ENCODE measurements around the gene KAT7.
A peak's percentile ranks its signal among the peaks of the same experiment; 100 is the strongest.

The KAT7 gene

DNA sequence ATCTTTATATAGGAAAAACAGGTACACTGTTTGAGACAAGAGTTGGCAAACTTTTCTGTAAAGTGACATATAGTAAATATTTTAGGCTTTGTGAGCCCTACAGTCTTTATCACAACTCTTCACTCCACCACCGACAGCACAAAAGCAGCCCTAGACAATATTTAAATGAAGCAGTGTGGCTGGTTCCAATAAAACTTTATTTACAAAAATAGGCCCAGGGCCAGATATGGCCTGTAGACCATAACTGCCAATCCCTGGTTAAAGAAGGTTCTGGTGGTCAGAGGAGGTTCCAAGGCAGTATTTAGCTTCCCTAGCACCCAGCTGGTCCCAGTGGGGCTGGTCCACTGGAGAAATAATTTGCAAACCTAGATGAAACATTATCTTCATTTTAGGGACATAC lies 28.2 kb upstream of the KAT7 start:
- no peak for DNase-seq (ENCODE audit: low read depth, low spot score)
- H3K27ac ChIP-seq, result no peak overlapping the region

GRCh38 chr17:49760932-49761558 lies 27.4 kb upstream of the KAT7 start:
- no peak for DNase-seq (ENCODE audit: low read depth, low spot score)
- H3K27ac ChIP-seq, result no peak overlapping the region

DNA sequence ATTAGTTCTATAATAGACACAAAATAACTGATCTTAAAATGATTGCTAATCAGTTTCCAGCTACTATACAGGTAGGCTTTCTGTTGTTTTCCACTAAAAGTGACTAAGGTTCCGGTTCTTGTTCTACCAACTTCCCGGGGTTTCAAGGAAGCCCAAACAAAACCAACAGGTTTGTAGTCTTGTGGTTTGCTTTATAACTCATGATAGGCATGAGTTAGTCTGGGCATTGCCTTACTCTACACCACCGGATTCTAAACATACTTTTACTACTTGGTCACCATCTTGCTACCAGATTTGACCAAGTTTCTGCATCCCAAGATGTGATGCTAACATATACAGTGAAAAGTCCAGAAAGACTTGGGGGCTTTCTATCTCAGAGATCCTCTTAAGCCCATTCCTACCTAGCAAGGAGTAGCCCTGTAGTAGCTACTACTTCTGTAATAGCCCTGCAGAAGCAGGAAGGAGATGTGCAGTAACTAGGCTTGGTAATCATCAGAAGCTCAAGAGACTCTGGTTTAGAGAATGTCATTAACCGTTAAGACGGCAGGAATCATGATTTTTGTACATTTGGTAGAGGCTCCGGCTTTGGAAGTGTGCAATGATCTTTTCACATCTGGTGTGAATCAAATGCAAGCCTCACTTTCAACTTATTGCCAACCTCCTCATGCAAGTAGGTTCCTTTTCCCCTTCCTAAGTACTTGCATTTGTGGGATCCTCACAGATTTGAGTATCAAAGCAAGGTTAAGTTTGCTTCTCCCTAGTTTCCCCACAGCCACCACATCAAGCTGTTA lies 26.1 kb upstream of the KAT7 start:
- H3K27ac ChIP-seq, result peak overlapping the region; percentile 14

DNA sequence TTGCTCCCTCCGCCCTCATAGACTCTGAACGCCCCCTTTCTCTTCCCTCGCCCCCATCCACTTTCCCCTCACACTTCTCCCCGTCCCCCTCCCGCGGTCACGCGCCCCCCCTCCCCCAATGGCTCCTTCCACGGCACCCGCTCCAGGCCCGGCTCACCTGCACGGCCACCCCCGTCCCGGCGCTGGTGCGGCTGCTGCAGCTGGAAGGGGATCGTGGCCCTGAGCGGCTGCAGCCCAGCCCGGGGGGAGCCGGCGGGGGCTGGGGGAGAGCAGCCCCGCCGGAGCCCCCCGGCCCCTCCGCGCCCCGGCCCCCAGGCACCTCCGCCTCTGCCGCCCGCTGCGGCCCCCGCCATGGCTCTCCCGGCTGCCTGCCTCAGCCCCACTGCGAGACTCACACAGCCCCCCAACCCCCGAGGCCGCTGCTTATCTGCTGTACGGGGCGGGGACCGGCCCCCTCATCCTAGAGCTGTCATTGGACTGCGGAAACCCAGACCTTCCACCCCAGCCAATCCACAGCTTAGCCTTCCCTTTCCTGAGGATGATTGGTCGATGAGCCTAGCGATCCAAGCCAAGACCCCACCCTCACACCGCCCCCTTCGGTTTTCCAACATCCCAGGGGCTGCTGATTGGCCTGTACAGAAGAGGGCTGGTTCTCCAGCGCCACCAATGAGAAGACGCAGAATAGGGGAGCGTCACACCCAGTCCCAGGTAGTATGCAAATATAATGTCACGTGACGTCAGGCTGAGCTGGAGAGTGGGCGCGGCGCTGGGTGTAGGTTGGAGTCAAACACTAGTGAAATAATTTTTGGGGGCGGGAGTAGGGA lies 24.5 kb upstream of the KAT7 start, which contains the start of gene FAM117A:
Gene FAM117A (minus strand): TSS at position 397 of the 824 bp plus-strand sequence. CDS start 44 bp downstream, at position 353.
- DNase-seq (ENCODE audit: low read depth, low spot score), result peak; percentile 99
- H3K27ac ChIP-seq, result no peak within 1 kb of the TSS

More for the DNA sequence above, 26.1 kb upstream of the KAT7 start:
- peak; percentile 50 for DNase-seq (ENCODE audit: low read depth, low spot score)

DNA sequence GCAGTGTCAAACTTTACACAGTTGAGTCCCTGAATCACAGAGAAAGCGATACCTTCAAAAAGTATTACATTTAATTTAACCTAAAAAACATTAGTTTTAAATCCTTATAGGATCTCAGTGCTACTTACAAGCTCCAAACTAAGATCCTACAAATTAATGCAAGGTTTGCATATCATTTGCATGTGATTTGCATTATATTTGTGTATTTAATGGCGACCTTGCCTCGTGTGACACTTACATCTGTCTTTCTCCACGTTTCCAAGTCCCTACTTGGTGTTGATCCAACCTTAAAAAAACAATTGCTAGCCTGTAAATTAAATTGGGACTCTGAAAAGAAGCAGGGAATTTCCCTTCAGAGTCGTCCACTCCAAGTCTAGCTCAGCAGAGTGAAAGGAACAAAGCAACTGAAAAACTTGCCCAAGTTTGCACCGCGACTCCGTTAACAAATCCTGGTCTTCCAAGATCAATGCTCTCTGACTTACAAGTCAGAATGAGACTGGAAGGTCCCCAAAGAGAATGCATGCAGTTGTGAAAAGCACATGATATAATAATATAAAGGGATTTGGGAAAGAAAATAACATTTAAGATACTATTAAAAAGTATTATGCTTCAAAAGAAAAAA lies 23.8 kb upstream of the KAT7 start:
- no peak for DNase-seq (ENCODE audit: low read depth, low spot score)
- H3K27ac ChIP-seq, result no peak overlapping the region

DNA sequence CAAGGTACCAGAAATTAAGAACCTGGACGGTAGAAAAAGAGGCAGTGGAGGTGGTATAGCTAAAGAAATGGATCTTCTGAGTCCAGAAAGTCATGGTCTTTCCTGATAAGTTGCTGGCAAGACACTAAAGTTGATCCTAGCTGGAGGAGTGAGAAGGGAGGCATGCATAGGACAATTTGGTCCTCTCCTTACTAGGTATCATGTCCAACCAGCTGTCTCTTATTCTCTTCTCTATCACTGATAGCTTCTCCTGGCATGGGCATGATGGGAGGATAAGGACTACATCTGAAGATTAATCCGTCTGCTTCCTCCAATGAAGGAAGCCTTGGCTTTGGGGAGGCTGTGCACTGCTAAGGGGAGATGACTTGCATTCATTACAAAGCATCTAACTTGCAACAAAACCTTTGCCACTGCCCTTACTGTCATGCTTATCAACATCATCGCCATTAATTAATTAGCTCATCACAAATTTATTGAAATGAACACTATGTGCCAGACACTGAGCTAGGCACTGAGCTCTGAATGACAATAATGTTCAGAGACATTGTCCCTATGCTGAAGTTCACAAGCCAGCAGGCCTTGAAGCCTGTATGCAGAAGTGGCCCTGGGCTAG lies 21.5 kb upstream of the KAT7 start:
- DNase-seq (ENCODE audit: low read depth, low spot score), result no peak
- H3K27ac ChIP-seq, result no peak overlapping the region

- no peak overlapping the region for H3K27ac ChIP-seq
- DNase-seq (ENCODE audit: low read depth, low spot score), result no peak
These were observed 12.8 kb upstream of the KAT7 start for GRCh38 chr17:49775546-49776260.

GRCh38 chr17:49776551-49777300 lies 11.8 kb upstream of the KAT7 start:
- DNase-seq (ENCODE audit: low read depth, low spot score), result no peak
- H3K27ac ChIP-seq, result no peak overlapping the region

DNA sequence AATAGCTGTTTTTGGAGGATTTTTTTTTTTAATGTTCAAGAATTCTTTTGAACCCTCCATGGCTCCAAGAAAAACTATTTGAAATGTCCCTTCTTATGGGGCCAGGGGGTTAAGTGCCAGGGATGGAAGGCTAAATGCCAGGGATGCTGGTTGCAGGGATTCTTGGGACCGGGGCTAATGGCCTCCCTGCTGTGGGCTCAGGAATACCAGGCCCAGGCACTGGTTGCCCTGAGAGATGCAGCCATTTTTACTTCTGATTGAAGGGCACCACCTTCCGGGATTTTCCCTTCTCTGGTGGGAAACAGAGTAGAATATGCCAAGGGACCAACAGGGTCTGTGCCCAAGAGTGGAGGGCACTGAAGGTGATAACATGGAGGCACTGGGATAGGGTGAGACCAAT lies 10.9 kb upstream of the KAT7 start:
- H3K27ac ChIP-seq, result no peak overlapping the region
- DNase-seq (ENCODE audit: low read depth, low spot score), result no peak

- DNase-seq (ENCODE audit: low read depth, low spot score), result no peak
- H3K27ac ChIP-seq, result peak overlapping the region; percentile 13
These were observed 9.2 kb upstream of the KAT7 start for GRCh38 chr17:49779156-49779738.

GRCh38 chr17:49779739-49780231 lies 8.7 kb upstream of the KAT7 start:
- DNase-seq (ENCODE audit: low read depth, low spot score), result peak; percentile 31
- peak overlapping the region; percentile 13 for H3K27ac ChIP-seq

GRCh38 chr17:49783071-49783715 lies 5.3 kb upstream of the KAT7 start:
- DNase-seq (ENCODE audit: low read depth, low spot score), result no peak
- H3K27ac ChIP-seq, result no peak overlapping the region

DNA sequence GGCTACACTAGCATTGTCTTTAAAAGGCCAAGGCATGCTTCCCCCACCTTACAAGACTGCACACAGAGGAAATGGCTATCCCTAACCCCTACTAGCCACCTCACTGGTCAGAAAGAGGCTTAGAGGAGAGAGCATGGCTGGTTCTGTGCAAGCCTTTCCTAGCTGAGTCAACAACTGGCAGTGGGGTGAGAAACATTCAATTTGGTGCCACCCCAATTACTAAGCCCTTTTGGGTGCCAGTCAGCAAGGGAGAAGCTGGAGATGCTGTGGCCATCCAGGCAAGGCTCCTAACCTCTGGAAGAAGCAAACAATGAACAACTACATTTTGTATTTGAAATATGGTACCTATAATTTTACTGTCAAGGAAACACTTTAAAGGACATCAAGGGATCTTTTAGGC lies 4.7 kb upstream of the KAT7 start:
- no peak for DNase-seq (ENCODE audit: low read depth, low spot score)
- H3K27ac ChIP-seq, result no peak overlapping the region

DNA sequence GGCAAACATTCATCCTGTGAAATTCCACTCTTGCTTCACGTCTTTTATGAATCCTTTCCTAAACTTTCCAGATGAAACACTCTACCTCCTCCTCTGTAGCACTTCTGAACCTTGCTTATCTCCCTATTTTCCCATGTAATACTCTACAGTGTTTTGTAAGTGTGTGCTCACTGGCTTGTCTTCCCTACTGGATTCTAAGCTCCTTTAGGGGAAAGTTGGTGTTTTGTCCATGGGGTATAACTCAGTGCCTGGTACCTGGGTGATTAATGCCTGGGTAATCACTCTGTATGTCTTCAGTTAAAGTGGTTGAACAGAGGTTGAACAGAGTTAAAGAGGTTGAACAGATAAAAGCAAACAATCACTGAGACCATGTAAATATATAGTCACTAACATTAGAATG lies 3.8 kb upstream of the KAT7 start:
- no peak overlapping the region for H3K27ac ChIP-seq
- DNase-seq (ENCODE audit: low read depth, low spot score), result no peak

DNA sequence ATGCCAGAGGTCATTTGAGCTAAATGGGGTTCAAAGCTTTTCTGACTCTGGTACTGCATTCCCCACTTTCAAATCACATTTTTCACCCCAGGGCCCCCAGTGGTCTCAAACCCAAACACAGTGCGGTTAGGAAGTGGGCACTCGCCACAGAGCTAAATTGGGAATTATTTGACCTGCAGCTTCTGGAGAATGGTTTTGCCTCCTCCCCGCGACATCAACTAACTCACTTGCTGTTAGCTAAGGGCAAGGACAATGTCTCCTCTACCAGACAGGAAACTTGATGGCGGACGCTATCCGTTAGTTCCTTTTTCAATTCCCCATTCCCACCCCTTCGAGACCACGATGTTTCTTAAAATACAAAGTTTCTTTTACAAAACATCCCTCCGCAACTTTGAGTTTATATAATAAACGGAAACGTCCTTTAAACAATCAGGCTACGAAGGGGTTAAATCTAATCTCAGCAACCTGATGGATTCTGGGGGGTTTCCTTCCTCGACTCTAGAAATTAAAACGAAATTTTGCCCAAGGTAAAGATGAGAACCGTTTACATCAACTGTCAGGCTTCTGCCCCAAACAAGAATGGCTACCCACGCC lies 500 bp upstream of the KAT7 start:
- H3K27ac ChIP-seq, result peak overlapping the region; percentile 91
- DNase-seq (ENCODE audit: low read depth, low spot score), result no peak

GRCh38 chr17:49789243-49789578 lies 730 bp downstream of the KAT7 start:
- H3K27ac ChIP-seq, result peak overlapping the region; percentile 91
- DNase-seq (ENCODE audit: low read depth, low spot score), result no peak

DNA sequence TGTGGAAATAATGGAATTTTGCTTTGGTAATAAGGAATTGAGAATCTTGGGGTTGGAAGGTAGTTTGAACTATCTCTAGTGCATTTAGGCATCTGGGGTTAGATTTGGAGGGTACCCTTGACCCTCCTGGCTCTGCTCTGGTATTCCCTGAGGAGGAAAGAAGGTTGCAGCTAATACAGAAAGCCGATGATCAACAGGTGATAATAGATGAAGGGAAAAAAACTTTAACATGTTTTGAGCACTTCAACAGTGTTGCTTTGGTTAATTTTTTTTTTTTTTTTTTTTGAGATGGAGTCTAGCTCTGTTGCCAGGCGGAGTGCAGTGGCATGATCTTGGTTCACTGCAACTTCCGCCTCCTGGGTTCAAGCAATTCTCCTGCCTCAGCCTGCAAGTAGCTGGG lies 4.8 kb downstream of the KAT7 start:
- DNase-seq (ENCODE audit: low read depth, low spot score), result no peak
- H3K27ac ChIP-seq, result no peak overlapping the region

Data from epithelial cell of prostate (primary cell).